K562 (cell line): Measurements from ENCODE around the gene ARMC2. TPM values are rescaled to one million over a fixed set of nuclear protein-coding genes. Genes with fewer than 3 reads are reported as not detected.

ENCODE experiments used
- ATAC-seq: fragments of 200-7000 bp; cut with Tn5 transposase; 3 replicates; pipeline ENCODE4 v1.9.1; 2020; ENCODE audit warnings: moderate library complexity
- BruUV-seq: library from RNA; stranded (reverse); fragments of 400-500 nt; replicated peaks from 2 replicates; lab custom pipeline; 2021; lab: Mats Ljungman, UMichigan
- CTCF ChIA-PET: fragments of 300-600 bp; formaldehyde crosslinking; extraction: SDS; loops from one replicate; lab custom pipeline; 2021; ENCODE audit warnings: low intra/inter-chr PET ratio; lab: Yijun Ruan, JAX
- POLR2A ChIA-PET: fragments of 300-600, 350-650 bp; sonication (Branson Sonifier 250); formaldehyde crosslinking; extraction: SDS; loops from one replicate; lab custom pipeline; 2021; ENCODE audit warnings: antibody characterized with exemption, inconsistent platforms; lab: Yijun Ruan, JAX
- DNase-seq, 4 experiments: peaks; one replicate each; pipeline versions ENCODE4 v3.0.0 to v3.0.0-alpha.2; 2011 to 2018; ENCODE audit warnings: low spot score in 3 of 4, mixed read lengths in 3 of 4; ENCODE audit errors: extremely low read depth in 1 of 4
- FAIRE-seq: peaks from 2 replicates; lab custom pipeline; 2011; peaks lifted over from hg19 to GRCh38; lab: Jason Lieb, UNC
- H2AFZ ChIP-seq: 2 replicates; pipeline ENCODE4 v1.6.0; 2011; ENCODE audit warnings: low read depth, low read length, control low read depth, inconsistent platforms
- H3K27ac ChIP-seq: fragments of 200-600 bp; 3 replicates; pipeline ENCODE4 v1.8.0; 2011; ENCODE audit warnings: low read depth, mild to moderate bottlenecking, control low read depth, inconsistent platforms, low read length, moderate library complexity, mixed read lengths; ENCODE audit errors: extremely low read depth
- H3K27me3 ChIP-seq, 2 experiments: fragments of 300-600 bp in 1 of 2; 2 replicates in 1 of 2; 3 replicates in 1 of 2; pipeline versions ENCODE4 v1.6.0 to v1.8.0; 2011; ENCODE audit warnings: inconsistent platforms in 2 of 2, low read length in 2 of 2, mild to moderate bottlenecking in 1 of 2, mixed read lengths in 1 of 2, moderate library complexity in 1 of 2; ENCODE audit not compliant: control insufficient read depth in 2 of 2, insufficient read depth in 2 of 2
- H3K36me3 ChIP-seq: fragments of 300-600 bp; 3 replicates; pipeline ENCODE4 v1.8.0; 2011; ENCODE audit warnings: mild to moderate bottlenecking, low read length, inconsistent platforms; ENCODE audit not compliant: control insufficient read depth, insufficient read depth
- H3K4me1 ChIP-seq, 2 experiments: fragments of 200-600 bp in 1 of 2; replicated peaks in 1 of 2; 2 replicates in 1 of 2; 3 replicates in 1 of 2; pipeline versions ENCODE4 v1.5.1 to v1.8.0; 2011; ENCODE audit warnings: inconsistent platforms in 2 of 2, low read length in 2 of 2, mild to moderate bottlenecking in 1 of 2, mixed read lengths in 1 of 2, moderate library complexity in 1 of 2; ENCODE audit not compliant: control insufficient read depth in 2 of 2, insufficient read depth in 2 of 2
- H3K4me2 ChIP-seq: 2 replicates; pipeline ENCODE4 v1.6.1; 2011; ENCODE audit warnings: low read length, control low read depth, inconsistent platforms, mixed read lengths; ENCODE audit not compliant: insufficient read depth
- H3K4me3 ChIP-seq: fragments of 200-600 bp; sonication (generic), shearing (Covaris generic); 2 replicates; pipeline ENCODE4 v1.5.1; 2016; ENCODE audit warnings: control low read depth, inconsistent platforms
- H3K79me2 ChIP-seq: fragments of 200-600 bp; 3 replicates; pipeline ENCODE4 v1.8.0; 2011; ENCODE audit warnings: low read length, inconsistent platforms; ENCODE audit not compliant: control insufficient read depth, insufficient read depth
- H3K9ac ChIP-seq, 2 experiments: 2 replicates each; pipeline versions ENCODE4 v1.6.0 to v1.6.1; 2011; ENCODE audit warnings: low read depth in 2 of 2, low read length in 2 of 2, control low read depth in 1 of 2, inconsistent platforms in 1 of 2, mild to moderate bottlenecking in 1 of 2, mixed read lengths in 1 of 2; ENCODE audit not compliant: insufficient read depth in 1 of 2
- H3K9me1 ChIP-seq: one replicate; pipeline ENCODE4 v1.6.0; 2011; ENCODE audit warnings: inconsistent platforms, mild to moderate bottlenecking, low read length, moderate library complexity; ENCODE audit not compliant: control insufficient read depth, insufficient read depth
- H3K9me3 ChIP-seq: replicated peaks from 2 replicates; pipeline ENCODE4 v1.5.1; 2011; ENCODE audit warnings: low read depth, low read length, inconsistent platforms; ENCODE audit not compliant: control insufficient read depth, insufficient read depth
- H4K20me1 ChIP-seq: replicated peaks from 2 replicates; pipeline ENCODE4 v1.6.1; 2011; ENCODE audit warnings: low read length, inconsistent platforms, mixed read lengths; ENCODE audit not compliant: control insufficient read depth, insufficient read depth
- CBX8 ChIP-seq: fragments of 200-600 bp; sonication (generic); IDR thresholded peaks from 2 replicates; pipeline ENCODE4 v1.6.1; 2012; ENCODE audit warnings: borderline replicate concordance, mixed run types, low read depth, mild to moderate bottlenecking, moderate library complexity, mixed read lengths, low read length, control low read depth, inconsistent platforms; ENCODE audit not compliant: poor library complexity, severe bottlenecking; ENCODE audit errors: extremely low read depth
- CEBPG ChIP-seq, 3 experiments: fragments of 200-800 bp in 1 of 3; sonication (Bioruptor generic) in 1 of 3; sonication (generic) in 1 of 3; formaldehyde crosslinking in 1 of 3; IDR thresholded peaks in 2 of 3; conservative IDR thresholded peaks in 1 of 3; 2 replicates each; pipeline versions ENCODE4 v1.6.1 to v1.8.0; 2016 to 2022; ENCODE audit warnings: missing compliant biosample characterization in 2 of 3, missing genetic modification characterization in 2 of 3, mild to moderate bottlenecking in 1 of 3, missing genetic modification reagents in 1 of 3
- GABPA ChIP-seq: fragments of 200-800 bp; sonication (Bioruptor generic); conservative IDR thresholded peaks from 2 replicates; pipeline ENCODE4 v1.6.1; 2016; ENCODE audit warnings: low read depth, missing genetic modification characterization, missing compliant biosample characterization
- GTF2F1 ChIP-seq: IDR thresholded peaks from 2 replicates; pipeline ENCODE4 v1.6.1; 2011; ENCODE audit warnings: low read depth, low read length, improper control_type of control experiment
- WGBS: fragments of 100-300 bp; shearing (Covaris generic); methylation state at CpG from one replicate; pipeline ENCODE4 v1.1.6; 2016; ENCODE audit warnings: low coverage, mixed read lengths; ENCODE audit not compliant: insufficient coverage; ENCODE audit errors: missing lambda C conversion rate; 5-methylcytosine and 5-hydroxymethylcytosine counted together
- in situ Hi-C: fragments of 300-500 bp; cut with MboI; formaldehyde crosslinking; loops from 4 replicates; pipeline ENCODE4 v1.15.0; 2018; ENCODE audit warnings: inconsistent platforms, mixed read lengths
- intact Hi-C: fragments of 100-400 bp; cut with micrococcal nuclease; formaldehyde crosslinking; loops from 2 replicates; pipeline ENCODE4 v1.14.2; 2022
- polyA plus RNA-seq, 8 experiments: library from polyadenylated mRNA; depleted of rRNA in 4 of 8; stranded (reverse) in 5 of 8; unstranded in 3 of 8; fragments of >200 nt; fragmentation: Nextera tagmentation in 2 of 8; fragmentation: Illumina TruSeq in 1 of 8; extraction: Ambion mirVana in 2 of 8; extraction: Trizol in 1 of 8; gene quantifications; 2 replicates each; pipeline versions ENCODE4 v1.2.1 to v1.2.3, GENCODE V29; 2011 to 2014; ENCODE audit warnings: inconsistent platforms in 1 of 8, missing spikeins in 1 of 8
- total RNA-seq, 7 experiments: library from RNA; depleted of rRNA in 6 of 7; stranded (reverse); fragments of >200 nt in 6 of 7; fragmentation: Illumina TruSeq in 2 of 7; extraction: Trizol in 2 of 7; gene quantifications; 2 replicates each; pipeline versions ENCODE4 v1.2.1 to v1.2.3, GENCODE V29; 2011 to 2021; ENCODE audit warnings: low replicate concordance in 1 of 7

ARMC2 gene
- total and polyA plus RNA-seq, 9 of the 15 experiments (the other 6 are each of a cell fraction or from before 2014, with no cell fraction given), result 0.14 to 3.0 (median 0.82) TPM

DNA sequence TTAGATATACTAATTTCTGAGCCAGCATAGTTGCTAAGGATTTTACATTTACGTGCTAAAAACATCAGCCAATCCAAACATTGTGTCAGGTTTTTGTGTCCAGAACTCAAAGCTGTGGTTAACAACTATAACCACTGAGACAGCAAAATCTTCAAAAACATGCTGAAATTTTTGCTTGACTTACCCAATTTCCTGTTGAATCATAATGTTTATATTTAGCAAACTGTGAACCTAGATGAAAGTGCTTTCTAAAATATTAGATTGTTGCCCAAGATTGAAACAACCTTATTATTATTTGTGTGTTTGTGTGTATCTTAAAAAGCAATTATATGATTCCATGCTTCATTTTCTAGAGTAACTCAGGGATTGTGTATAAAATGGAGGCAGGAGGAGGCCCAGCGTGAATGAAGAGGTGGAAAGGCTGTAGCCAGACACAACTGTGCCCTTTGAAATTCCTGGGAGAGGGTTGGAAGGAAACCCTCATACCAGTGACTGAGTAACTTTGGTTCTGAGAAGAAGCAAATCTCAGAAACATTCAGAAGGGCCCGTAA is 48.0 kb downstream of the ARMC2 start:
- no peak overlapping the region for H3K9ac ChIP-seq
- BruUV-seq, result no TSS peak
- H2AFZ ChIP-seq, result no peak overlapping the region
- TF ChIP-seq GTF2F1 (no peak), CBX8 (no peak), GABPA (tag) (0 out of 2 replicates have a peak, but pooled peaks have one; percentile 22), CEBPG (CRISPR knock-in tag; IDR thresholded peaks at IDR 0.05) (no peak), CEBPG (tag; conservative IDR thresholded peaks at IDR 0.05 in 1 of 2, IDR thresholded peaks at IDR 0.05 in 1 of 2) (peak in 1 of 2 experiments; percentile 83; a peak in 2 of 4 replicates)
- no peak overlapping the region for H3K4me2 ChIP-seq
- H3K4me1 ChIP-seq, result no peaks in the 10 kb centered on the region
- no peaks in the 10 kb centered on the region for H4K20me1 ChIP-seq
- FAIRE-seq (no peak), DNase-seq (no peak), ATAC-seq (no peak)
- intact Hi-C loops, result loop anchor here (5.0 to 10.0 kb wide), 2 partner anchors 111 to 176 kb away; no protein-coding TSS in a partner anchor
- ChIA-PET POLR2A (no interaction called here), CTCF (interaction anchor here (4.7 kb wide), 1 partner anchor 354 kb away, joined by 38 read pairs; no protein-coding TSS in a partner anchor)
- no peak overlapping the region for H3K4me3 ChIP-seq
- H3K36me3 ChIP-seq, result no peaks in the 10 kb centered on the region
- no peaks in the 10 kb centered on the region for H3K9me1 ChIP-seq
- no peaks in the 10 kb centered on the region for H3K79me2 ChIP-seq
- WGBS, result 3% methylated on average over 3 of the region's 3 CpGs
- in situ Hi-C loops, result no loop called here
- no peak overlapping the region for H3K27ac ChIP-seq
- H3K9me3 ChIP-seq, result no peaks in the 10 kb centered on the region
- H3K27me3 ChIP-seq, result peaks cover 6 to 9% of the 10 kb centered on the region in 2 experiments; a peak in 3 of 5 replicates
